HG03175 (cell line): Measurements from ENCODE around the gene SMIM11.
A peak's percentile ranks its signal among the peaks of the same experiment; 100 is the strongest.
"Not testable (repeated sequence)": the region's sequence is repeated elsewhere in the genome, so short reads cannot be mapped to it uniquely, and the experiment has no call there.

Experiments used
- ATAC-seq: cut with Tn5 transposase; IDR thresholded peaks from one replicate; pipeline ENCODE4 v1.9.1; 2021; ENCODE audit warnings: mild to moderate bottlenecking, moderate library complexity; ENCODE audit not compliant: unreplicated experiment

The SMIM11 gene

DNA sequence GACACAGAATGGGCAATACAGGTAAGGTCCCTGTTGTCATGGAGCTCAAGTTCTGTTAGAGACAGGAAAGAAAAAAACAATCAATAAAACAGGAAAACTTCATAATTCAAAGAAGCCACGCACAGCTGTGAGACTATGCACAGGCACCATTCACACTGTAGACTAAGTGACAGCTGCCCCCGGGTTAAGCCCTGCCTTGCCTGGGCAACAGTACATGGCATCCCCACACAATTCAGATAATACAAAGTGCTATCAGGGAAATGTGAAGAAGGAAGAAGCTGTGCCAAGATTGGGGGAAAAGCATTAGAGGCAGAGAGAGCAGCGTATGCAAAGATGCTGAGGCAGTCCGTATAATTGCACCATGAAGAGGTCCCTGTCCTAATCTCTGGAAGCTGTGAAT is 20.5 kb upstream of the SMIM11 start:
- ATAC-seq, result no peak

- ATAC-seq, result no peak
Observed at GRCh38 chr21:34355570-34355969, 19.7 kb upstream of the SMIM11 start.

GRCh38 chr21:34357889-34358288 is 17.4 kb upstream of the SMIM11 start:
- ATAC-seq, result no peak

DNA sequence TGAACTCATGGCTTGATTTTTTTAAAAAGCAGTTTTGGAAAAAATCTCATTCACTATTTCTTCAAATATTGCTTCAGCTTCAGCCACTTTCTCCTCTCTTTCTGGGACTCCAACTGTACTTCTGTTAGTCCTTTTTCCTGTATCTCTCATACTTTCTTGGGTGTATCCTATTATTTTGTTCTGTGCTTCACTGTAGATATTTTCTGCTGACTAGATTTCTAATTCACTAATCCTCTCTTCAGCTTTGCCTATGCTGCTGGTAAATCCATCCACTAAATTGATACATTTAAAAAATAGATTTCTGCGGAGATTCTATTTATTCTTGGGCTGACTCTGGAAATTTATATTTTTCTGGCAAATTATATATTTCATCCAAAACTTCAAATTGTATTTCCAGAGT is 16.4 kb upstream of the SMIM11 start:
- no peak for ATAC-seq

DNA sequence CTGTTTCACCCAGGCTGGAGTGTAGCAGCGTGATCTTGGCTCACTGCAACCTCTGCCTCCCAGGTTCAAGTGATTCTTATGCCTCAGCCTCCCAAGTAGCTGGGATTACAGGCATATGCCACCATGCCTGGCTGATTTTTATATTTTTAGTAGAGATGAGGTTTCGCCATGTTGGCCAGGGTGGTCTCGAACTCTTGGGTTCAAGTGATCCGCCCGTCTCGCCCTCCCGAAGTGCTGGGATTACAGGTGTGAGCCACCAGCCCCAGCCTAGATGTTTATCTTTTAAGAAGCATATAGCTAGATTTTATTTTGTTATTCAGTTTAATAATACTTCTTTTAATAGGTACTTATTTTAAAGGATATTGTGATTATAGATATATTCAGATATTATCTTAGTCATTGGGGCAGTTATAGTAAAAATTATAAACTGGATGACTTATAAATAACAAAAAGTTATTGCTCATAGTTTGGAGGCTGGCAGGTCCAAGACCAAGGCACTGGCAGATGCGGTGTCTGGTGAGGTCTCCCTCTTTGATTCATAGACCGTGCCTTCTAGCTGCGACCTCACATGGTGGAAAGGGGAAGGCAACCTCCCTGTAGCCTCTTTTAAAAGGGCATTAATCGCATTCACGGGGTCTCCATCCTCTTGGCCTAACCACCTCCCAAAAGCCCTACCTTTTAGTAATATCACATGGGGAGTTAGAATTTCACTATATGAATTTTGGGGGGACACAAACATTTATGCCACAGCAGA is 14.6 kb upstream of the SMIM11 start:
- ATAC-seq, result no peak

DNA sequence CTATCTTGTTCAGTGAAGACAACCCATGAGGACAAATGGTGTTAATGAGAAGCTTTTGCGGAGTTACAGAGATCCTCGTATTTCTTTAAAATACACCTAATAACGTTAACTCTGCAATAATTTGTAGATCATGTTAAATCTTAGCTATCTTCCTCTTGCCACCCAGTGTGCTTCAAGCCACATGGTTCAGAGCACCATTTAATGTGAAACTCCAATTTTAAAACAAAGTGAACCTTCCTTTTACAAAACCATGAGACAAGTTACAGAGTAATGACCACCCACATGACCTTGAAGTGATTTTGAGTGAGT is 13.2 kb upstream of the SMIM11 start:
- no peak for ATAC-seq

DNA sequence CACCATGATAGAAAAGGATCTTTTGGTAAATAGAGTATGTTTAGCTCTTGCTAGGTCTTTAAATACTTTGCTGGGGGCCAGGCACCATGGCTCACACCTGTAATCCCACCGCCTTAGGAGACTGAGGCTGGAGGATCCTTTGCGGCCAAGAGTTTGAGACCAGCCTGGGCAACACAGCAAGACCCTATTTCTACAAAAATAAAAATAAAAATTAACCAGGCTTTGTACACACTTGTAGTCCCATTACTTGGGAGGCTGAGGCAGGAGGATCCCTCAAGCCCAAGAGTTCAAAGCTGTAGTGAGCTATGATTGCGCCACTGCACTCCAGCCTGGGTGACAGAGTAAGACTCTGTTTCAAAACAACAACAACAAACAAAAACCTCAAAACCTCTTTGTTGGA is 12.6 kb upstream of the SMIM11 start:
- ATAC-seq, result no peak

- no peak for ATAC-seq
Observed at GRCh38 chr21:34363733-34364132, 11.6 kb upstream of the SMIM11 start, which contains the start of gene KCNE2. Gene KCNE2 (plus strand): TSS chr21:34364006. CDS start chr21:34370479, 6,473 bp downstream.

DNA sequence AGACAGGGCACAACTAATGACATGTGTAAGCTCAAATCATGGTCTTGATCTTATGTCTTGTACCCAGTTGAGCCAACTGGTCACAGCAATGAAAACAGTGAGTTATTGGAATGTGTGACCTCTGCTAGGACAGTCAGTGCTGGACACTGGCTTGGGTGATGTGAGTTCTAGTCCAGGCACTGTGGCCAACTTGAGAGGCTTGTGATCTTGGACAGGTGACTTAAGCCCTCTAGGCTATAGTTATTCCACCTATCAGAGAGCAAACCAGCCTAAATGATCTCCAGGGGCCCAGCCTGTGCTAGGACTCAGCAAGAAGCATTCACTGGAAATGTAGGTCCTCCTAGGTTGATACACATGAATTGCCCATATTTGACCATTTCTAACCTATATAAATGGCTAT is 10.4 kb upstream of the SMIM11 start:
- ATAC-seq, result no peak

- ATAC-seq, result no peak
Observed at GRCh38 chr21:34365809-34366208, 9.5 kb upstream of the SMIM11 start.

GRCh38 chr21:34367320-34367935 is 7.9 kb upstream of the SMIM11 start:
- no peak for ATAC-seq

DNA sequence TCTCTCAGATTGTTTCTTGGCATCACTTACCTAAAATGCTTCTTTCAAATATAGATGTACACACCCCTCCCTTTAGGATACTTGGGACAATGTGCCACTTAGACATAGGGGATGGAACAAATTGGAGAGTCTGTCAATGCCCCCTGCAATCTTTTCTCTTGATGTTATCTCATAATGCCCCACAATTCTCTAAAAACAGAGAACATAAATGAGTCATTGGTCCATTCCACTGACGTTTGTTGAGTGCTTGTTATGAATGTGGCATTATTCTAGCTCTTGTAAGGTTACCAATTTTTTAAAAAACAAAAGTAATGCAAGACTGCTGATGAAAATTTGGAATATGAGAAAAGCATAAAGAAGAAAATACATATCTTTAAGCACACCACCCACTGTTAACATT is 5.6 kb upstream of the SMIM11 start:
- ATAC-seq, result no peak

DNA sequence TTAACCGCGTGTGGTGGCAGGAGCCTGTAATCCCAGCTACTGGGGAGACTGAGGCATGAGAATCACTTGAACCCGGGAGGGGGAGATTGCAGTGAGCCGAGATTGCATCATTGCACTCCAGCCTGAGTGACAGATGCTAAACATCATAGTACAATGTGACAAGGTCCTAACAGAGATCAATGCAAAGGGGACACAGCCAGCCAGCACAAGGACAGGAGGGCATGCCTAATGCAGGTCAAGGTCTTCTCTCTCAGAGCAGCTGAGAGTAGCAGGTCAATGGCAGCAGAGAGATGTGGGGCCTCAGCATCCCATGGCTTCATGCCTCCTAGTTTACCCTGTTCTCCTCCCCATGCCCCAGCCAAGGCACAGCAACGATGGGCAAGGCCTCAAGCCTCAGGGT is 3.0 kb upstream of the SMIM11 start:
- no peak for ATAC-seq

DNA sequence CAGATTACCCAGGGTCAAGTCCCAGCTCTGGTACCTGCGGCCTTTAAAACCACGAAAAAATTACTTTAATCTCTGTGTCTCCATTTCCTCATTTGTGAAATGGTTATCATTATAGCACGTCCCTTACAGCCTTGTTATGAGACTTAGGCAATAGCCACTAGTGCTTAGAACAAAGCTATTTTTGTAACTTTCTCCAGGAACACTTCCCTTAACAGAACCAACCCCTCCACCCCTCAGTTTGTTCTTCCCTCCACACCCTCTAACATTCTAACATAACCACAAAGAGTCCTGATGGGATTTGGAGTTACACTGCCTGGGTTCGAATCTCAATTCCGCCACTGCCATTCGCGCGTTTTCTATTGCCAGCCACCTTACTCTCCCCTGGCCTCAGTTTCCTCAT is 845 bp upstream of the SMIM11 start:
- not testable (repeated sequence) for ATAC-seq

DNA sequence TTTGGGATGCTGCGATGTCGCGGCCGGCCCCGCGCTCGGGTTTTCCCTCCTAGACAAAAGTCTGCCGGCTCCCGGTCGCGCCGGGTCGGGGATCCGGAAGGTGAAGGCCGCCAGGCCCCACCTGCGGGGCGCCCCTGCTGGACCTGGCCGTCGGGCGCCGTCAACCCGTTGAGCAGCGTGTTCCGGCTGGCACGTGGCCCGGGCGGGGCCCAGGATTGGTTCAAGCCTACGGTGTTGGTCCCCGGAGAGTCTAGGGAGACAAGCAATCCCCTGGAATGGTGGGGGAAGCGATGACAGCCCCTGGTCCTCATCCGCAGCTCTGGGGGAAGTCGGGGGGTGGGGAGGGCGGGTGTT is 289 bp downstream of the SMIM11 start:
- ATAC-seq, result peak; percentile 78

DNA sequence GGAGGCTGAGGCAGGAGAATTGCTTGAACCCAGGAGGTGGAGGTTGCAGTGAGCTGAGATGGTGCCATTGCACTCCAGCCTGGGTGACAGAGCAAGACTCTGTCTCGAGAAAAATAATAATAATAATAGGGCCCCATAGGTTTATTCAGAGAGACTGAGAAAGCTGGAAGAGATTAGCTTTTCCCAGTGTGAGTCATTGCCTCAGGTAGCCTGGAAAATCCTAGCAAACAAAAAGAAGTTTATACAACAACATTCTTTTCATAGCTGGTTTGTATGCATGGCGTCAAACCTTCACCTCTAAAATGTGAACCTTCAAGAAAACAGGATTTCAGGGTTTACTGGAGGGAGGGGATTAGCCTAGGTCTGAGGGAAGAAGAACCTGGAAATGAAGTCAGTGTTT is 7.8 kb downstream of the SMIM11 start:
- not testable (repeated sequence) for ATAC-seq

DNA sequence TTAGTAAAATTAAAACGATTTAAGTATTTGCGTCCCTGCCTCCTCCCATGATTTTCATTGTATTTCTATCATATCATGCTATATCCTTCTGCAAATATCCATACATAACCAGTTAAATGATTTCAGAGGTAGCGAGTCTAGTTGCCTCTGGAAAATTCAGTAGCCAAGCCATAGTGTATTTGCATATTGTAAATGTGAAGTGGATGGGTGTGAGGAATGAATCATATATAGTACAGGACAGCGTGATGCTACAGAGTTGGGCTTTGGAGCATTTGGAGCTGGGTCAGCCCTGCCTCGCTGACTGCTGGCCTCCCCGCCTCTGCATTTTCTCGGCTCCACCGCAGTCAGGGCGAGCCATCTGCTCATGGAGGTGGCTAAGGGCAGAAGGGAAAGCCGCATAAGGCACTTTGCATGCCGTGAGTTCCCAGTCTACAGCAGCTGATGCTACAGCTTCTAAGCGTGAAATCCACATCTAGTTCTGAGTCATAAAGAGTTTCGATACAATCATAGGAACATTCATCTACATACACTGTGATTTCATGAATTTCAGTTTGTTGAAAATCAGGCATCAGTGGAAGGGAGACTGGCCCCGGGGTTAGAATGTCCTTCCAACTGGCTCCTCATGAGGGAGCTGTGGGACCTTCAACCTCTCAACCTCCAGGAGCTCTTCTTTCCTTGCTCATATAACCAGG is 8.6 kb downstream of the SMIM11 start:
- ATAC-seq, result peak; percentile 96

GRCh38 chr21:34400522-34400921 is 25.2 kb downstream of the SMIM11 start:
- ATAC-seq, result not testable (repeated sequence)

- not testable (repeated sequence) for ATAC-seq
Observed at GRCh38 chr21:34404742-34405141, 29.4 kb downstream of the SMIM11 start.

DNA sequence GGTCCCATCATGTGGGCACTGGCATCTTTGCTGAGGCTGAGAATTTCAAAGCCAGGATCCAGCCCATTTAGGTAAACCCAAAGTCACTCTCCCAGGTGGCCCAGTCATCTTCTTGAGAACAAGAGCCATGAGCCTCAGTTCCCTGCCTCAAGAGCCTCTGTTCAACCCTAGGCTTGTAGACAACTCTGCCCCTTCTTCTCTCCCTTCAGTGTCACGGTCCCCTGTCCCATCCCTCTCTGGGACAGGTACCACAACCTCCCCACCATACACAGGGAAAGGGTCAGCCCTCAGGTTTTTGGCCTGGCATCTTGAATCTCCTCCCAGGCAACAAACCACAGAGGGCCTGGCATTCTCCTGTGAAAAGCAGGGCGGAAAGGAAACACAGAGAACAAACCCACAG is 30.4 kb downstream of the SMIM11 start:
- ATAC-seq, result not testable (repeated sequence)

DNA sequence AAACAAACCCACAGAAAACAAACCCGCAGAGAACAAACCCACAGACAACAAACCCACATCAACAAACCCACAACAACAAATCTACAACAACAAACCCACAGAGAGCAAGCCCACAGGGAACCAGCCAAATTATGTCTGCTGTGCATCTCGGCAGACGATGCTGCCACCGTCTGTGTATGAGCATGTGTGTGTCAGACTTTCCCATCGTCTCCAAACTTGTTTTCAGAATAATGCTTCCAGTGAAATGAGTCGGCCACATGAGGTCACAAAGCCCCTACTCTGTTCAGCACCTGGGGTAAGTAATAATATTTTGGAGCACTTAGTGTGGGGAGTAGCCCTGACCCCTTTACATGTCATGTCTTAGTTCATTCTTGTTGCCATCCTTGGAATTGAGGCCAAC is 30.8 kb downstream of the SMIM11 start:
- not testable (repeated sequence) for ATAC-seq

- not testable (repeated sequence) for ATAC-seq
Observed at GRCh38 chr21:34406676-34407075, 31.4 kb downstream of the SMIM11 start.
